Ureter (tissue), 1 donor: ENCODE data around the gene FYN. TPM values are rescaled to one million over a fixed set of nuclear protein-coding genes. Genes with fewer than 3 reads are reported as not detected.
A peak's percentile ranks its signal among the peaks of the same experiment; 100 is the strongest.

ENCODE experiments used
- DNase-seq: peaks from one replicate; pipeline ENCODE4 v3.0.0-alpha.2; 2020; ENCODE audit warnings: low spot score
- total RNA-seq: library from RNA; stranded (reverse); gene quantifications from one replicate; pipeline ENCODE4 v1.2.4, GENCODE V29; 2023
- donor health status: DM: yes; HTN: yes; CAD: no.

The FYN gene
- total RNA-seq, 1 donor from 2014 or later = 62.6 TPM

GRCh38 chr6:111725446-111726112 is 147.7 kb downstream of the FYN start:
- DNase-seq = no peak

DNA sequence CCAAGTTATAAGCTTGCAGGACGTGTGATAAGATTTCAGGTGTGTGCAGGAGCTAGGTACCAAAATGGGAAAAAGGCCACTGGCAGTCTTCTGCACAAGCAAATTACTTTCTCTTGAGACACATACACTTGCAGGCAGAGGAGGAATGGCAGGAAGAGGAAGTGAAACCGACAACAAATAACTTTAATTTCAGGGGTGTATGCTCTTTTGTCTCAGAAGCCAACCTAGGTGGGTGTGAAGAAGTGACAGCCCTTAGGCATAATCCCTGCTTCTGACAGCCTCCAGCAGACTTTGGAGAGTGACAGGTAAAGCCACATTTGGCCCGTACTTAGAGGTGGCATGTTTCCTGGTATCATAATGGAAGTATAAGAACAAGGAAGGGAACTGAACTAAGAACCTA is 148.7 kb downstream of the FYN start:
- DNase-seq = no peak

DNA sequence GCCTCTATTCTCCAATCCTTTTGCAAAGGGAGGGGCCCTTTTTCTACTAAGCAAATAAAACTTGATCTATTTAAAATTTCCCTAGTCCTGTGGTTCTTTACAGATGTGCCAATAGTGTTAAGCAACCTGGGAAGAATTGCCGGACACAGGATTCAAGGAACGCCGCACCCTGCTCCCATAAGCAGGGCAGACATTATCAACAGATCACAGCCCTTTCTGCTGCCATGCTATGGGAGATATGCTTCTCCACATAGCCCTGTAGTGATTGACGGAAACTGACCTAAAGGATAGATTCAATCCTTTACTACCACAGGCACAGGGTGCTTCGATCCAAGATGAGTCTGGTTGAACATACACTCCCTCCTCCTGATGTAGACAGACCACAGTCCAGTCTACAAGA is 149.2 kb downstream of the FYN start:
- no peak for DNase-seq

GRCh38 chr6:111723412-111723970 is 149.8 kb downstream of the FYN start:
- no peak for DNase-seq

DNA sequence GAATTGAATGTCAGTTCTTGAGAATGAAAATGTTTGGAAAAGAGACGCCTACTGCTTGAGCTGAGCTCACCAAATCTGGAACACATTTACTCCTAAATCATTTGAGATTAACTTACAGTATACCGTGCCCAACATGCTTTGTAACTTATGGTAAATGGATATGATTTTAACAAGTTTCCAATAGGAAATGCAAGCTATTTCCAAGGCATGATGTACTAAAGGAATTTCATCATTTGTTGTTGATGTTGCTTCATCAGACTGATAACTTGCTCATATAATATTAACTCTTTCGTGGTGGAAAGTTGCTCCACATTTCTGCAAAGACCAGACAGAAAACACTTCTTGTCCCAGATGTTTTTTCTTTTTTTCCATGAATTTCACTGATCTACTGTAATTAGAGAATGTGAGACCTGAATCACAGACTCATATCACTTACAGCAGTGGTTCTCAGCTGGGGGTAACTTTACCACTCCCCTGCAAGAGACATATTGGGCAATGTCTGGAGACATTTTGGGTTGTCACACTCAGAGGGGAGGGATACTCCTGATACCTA is 151.0 kb downstream of the FYN start:
- no peak for DNase-seq

DNA sequence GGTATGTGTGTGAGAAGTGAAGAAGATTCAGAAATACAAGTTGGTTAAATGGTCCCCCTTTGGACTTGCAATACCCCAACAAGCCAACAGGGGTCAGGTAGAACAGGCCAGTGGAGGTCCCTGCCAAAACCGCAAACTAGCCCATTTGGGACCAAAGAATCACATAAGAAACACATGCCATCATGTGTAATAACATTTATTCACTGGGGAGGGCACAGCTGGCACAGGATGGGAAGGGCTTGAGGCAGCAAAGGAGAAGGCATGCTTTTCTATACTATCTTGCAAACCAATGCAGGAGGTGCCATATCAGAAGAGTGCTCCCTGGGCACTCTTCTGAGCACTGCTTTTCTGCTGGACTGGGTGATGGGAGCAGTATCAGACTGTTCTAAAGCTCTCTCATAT is 151.5 kb downstream of the FYN start:
- no peak for DNase-seq

- DNase-seq = no peak
Observed at GRCh38 chr6:111720931-111721496, 152.2 kb downstream of the FYN start.

GRCh38 chr6:111718990-111719389 is 154.3 kb downstream of the FYN start:
- DNase-seq = no peak

GRCh38 chr6:111718326-111718725 is 154.9 kb downstream of the FYN start:
- DNase-seq = no peak

GRCh38 chr6:111717621-111718020 is 155.6 kb downstream of the FYN start:
- no peak for DNase-seq

DNA sequence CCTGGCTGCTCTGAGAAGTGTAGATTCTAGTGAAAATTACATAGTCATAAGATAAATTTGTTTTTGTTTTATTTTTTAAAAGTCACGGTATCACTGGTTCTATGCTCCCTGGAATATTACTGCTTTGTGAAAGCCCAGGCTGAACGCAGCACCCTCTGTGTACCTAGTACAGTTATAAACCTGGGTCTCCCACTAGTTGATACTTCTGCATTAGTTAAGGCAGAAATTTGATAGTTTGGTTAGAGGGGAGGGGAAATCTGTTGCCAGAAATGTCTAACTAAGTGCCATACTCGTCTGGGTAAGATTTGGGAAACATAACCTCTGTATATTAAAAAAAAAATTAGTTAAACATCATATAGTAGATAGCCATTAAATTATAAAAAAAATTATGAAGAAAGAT is 156.9 kb downstream of the FYN start:
- no peak for DNase-seq

- no peak for DNase-seq
Observed at GRCh38 chr6:111715321-111715720, 157.9 kb downstream of the FYN start.

DNA sequence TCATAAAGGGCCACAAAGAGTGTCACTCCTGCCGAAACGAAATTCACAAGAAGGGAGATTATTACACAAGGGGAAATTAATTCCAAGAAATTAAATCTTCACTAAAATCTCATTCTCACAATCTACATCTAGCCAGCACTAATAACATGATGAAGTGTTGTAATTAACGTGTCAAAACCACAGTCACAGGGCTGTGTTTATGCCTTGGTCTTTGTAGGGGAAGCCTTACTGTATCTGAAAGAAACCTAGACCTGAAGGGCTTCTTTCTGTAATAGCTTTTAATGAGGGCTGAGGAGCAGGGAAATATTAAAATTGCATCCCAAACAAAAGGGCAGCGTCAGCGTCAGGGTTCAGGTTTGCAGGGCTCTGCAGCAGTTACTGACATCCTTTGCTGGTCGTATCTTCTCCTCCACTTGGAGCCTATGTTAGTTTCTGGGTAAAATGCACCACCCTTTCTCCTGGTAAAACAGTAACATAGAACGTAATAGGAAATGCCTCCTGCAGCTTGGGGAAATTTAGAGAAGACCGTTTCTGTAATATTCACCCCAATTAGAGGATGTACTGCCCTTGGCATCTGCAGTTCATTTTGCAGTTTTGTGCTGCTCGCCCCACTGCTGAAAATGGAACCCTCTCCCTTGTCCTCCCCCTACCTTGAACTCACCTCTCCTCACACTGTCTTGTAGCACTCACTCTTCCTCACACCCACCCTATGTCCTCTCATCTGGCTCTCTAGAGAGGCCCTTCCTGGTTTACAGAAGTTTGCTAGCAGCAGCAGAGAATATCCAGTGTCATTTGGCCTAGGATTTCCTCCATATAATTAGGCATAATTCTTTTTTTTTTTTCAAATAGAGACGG is 158.6 kb downstream of the FYN start:
- no peak for DNase-seq

GRCh38 chr6:111713811-111714210 is 159.4 kb downstream of the FYN start:
- DNase-seq = no peak

- no peak for DNase-seq
Observed at GRCh38 chr6:111713236-111713635, 160.0 kb downstream of the FYN start.

GRCh38 chr6:111711984-111712752 is 161.1 kb downstream of the FYN start:
- no peak for DNase-seq

- no peak for DNase-seq
Observed at GRCh38 chr6:111711476-111711875, 161.8 kb downstream of the FYN start.

DNA sequence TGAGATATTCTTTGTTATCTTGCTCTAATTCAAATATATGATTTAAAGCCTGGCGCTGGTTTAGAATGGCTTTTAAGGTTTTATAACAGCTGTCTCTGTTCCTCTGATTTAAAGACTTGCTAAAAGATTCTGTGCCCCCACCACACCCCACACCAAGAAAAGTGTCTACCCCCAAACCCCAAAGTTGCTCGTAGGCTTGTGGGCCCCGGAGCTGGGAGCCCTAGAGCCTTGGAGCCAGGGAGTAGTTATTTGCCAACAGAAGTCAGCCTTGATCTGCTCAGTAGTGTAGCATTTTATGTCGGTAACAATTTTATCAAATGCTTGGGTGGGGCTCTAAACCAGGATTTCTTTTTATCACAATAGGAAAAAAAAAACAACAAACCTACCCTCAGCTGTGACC is 162.3 kb downstream of the FYN start:
- no peak for DNase-seq

- no peak for DNase-seq
Observed at GRCh38 chr6:111710439-111710838, 162.8 kb downstream of the FYN start.

DNA sequence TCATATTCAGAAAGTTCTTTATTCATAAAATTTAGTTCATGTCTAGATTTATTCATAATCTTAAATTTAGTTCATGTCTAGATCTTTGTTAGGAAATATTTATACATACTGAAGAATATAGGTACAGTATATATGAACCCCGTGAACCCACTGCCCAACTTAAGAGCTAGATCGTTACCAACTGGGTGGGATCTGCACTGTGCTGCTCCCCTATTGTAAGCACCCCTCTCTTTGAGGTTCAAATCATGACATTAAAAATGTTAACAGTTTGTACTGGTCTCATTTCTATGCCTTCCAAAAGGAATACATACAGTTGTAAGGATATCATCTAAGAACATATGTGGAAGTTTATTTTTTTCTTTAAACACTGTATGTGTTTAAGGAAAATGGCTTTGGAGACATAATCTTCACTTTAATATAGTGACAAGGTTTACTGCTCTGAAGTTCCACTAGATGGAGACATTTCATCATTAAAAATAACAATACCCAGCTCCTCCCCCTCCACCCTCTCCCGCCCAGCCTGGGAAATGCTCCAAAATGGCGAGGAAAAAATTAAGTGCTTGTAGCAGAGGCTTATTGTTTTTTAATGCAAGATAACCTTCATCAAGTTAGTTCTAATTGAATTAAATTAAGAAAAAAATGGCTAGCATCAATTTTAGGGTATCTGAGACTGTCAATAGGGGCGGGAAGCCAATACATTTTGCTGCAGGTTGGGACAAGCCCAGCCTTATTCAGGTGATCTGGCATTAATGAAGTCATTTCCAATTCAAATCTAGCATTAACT is 163.4 kb downstream of the FYN start:
- DNase-seq = peak; percentile 77

DNA sequence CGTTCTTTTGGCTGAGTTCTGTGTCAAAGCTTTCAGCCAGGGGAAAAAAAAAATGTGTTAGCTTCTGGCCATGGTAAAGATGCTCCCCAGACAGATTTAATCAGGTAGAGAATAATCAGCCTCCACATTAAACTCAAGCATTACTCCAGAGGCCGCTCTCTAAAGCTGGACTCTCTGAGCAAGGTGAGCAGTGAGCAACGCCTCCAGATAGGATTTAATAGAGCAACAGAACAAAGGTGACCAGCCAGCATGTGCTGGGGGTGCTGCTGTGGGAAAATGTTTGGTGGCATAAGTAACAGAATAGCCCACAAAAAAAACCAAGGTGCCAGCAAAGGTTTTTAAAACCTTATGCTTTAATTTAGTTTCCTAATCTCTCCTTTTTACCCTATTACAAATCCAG is 164.1 kb downstream of the FYN start:
- no peak for DNase-seq
